IMR-90 (cell line): ENCODE results near the gene SPTB. TPM values are rescaled to one million over a fixed set of nuclear protein-coding genes. Genes with fewer than 3 reads are reported as not detected.

Source experiments
- ATAC-seq: fragments of 200-7000 bp; cut with Tn5 transposase; 2 replicates; pipeline ENCODE4 v1.9.1; 2020; ENCODE audit warnings: low read depth, mild to moderate bottlenecking, moderate library complexity
- BruUV-seq: library from RNA; stranded (reverse); fragments of 400-500 nt; replicated peaks from 2 replicates; lab custom pipeline; 2021; lab: Mats Ljungman, UMichigan
- CTCF ChIA-PET: fragments of 300-600 bp; formaldehyde crosslinking; extraction: SDS; loops from one replicate; lab custom pipeline; 2021; ENCODE audit warnings: antibody characterized with exemption; lab: Yijun Ruan, JAX
- POLR2A ChIA-PET: fragments of 300-600 bp; sonication (Branson Sonifier 250); formaldehyde crosslinking; loops from one replicate; lab custom pipeline; 2022; ENCODE audit warnings: antibody characterized with exemption; ENCODE audit not compliant: unreplicated experiment; lab: Charles Lee
- DNase-seq: peaks from one replicate; pipeline ENCODE4 v3.0.0; 2013
- H2AFZ ChIP-seq: replicated peaks from 2 replicates; pipeline ENCODE3; 2013; ENCODE audit warnings: low read length, mild to moderate bottlenecking; ENCODE audit not compliant: poor library complexity
- H2AK5ac ChIP-seq: 2 replicates; pipeline ENCODE4 v1.6.1; 2013; ENCODE audit warnings: low read depth, low read length, inconsistent platforms
- H2AK9ac ChIP-seq: replicated peaks from 2 replicates; pipeline ENCODE3; 2013; ENCODE audit warnings: mild to moderate bottlenecking, low read depth, low read length, moderate library complexity; ENCODE audit not compliant: poor library complexity
- H2BK120ac ChIP-seq: 2 replicates; pipeline ENCODE4 v1.6.1; 2013; ENCODE audit warnings: low read depth, low read length, inconsistent platforms
- H2BK15ac ChIP-seq: 3 replicates; pipeline ENCODE4 v1.6.1; 2013; ENCODE audit warnings: low read depth, low read length, inconsistent platforms
- H2BK20ac ChIP-seq: 2 replicates; pipeline ENCODE4 v1.6.1; 2013; ENCODE audit warnings: low read depth, mild to moderate bottlenecking, inconsistent platforms, low read length, moderate library complexity
- H2BK5ac ChIP-seq: 2 replicates; pipeline ENCODE4 v1.6.1; 2013; ENCODE audit warnings: mild to moderate bottlenecking, low read depth, low read length, inconsistent platforms; ENCODE audit not compliant: poor library complexity, severe bottlenecking
- H3K14ac ChIP-seq: replicated peaks from 2 replicates; pipeline ENCODE4 v1.6.1; 2013; ENCODE audit warnings: low read depth, low read length, inconsistent platforms
- H3K18ac ChIP-seq: 2 replicates; pipeline ENCODE4 v1.6.1; 2013; ENCODE audit warnings: low read depth, low read length, control low read depth
- H3K23ac ChIP-seq: 2 replicates; pipeline ENCODE4 v1.6.1; 2013; ENCODE audit warnings: low read depth, low read length, inconsistent platforms
- H3K27ac ChIP-seq: 2 replicates; pipeline ENCODE4 v1.5.1; 2013; ENCODE audit warnings: mild to moderate bottlenecking, control low read depth, low read length; ENCODE audit not compliant: insufficient read depth
- H3K27me3 ChIP-seq: 2 replicates; pipeline ENCODE4 v1.6.1; 2013; ENCODE audit warnings: low read length; ENCODE audit not compliant: control insufficient read depth, insufficient read depth
- H3K36me3 ChIP-seq: 2 replicates; pipeline ENCODE4 v1.6.1; 2013; ENCODE audit warnings: low read length, mixed read lengths; ENCODE audit not compliant: control insufficient read depth, insufficient read depth
- H3K4ac ChIP-seq: 2 replicates; pipeline ENCODE4 v1.6.1; 2013; ENCODE audit warnings: low read depth, low read length, inconsistent platforms
- H3K4me1 ChIP-seq: 2 replicates; pipeline ENCODE4 v1.6.1; 2013; ENCODE audit warnings: low read length, mixed read lengths; ENCODE audit not compliant: control insufficient read depth, insufficient read depth
- H3K4me2 ChIP-seq: 2 replicates; pipeline ENCODE4 v1.6.1; 2013; ENCODE audit warnings: low read depth, mild to moderate bottlenecking, control low read depth, low read length, moderate library complexity
- H3K4me3 ChIP-seq: 2 replicates; pipeline ENCODE4 v1.5.1; 2013; ENCODE audit warnings: low read depth, mild to moderate bottlenecking, control low read depth, low read length, moderate library complexity; ENCODE audit not compliant: insufficient read depth
- H3K56ac ChIP-seq: 2 replicates; pipeline ENCODE4 v1.6.1; 2013; ENCODE audit warnings: low read length, inconsistent platforms; ENCODE audit not compliant: insufficient read depth; ENCODE audit errors: extremely low read depth
- H3K79me1 ChIP-seq, 2 experiments: 2 replicates each; pipeline ENCODE4 v1.6.1; 2013; ENCODE audit warnings: low read length in 2 of 2, inconsistent platforms in 1 of 2, low read depth in 1 of 2
- H3K9ac ChIP-seq: 2 replicates; pipeline ENCODE4 v1.6.1; 2013; ENCODE audit warnings: low read depth, low read length, control low read depth
- H3K9me1 ChIP-seq: 2 replicates; pipeline ENCODE4 v1.6.1; 2013; ENCODE audit warnings: low read length, inconsistent platforms; ENCODE audit not compliant: insufficient read depth
- H3K9me3 ChIP-seq: 2 replicates; pipeline ENCODE4 v1.6.1; 2013; ENCODE audit warnings: low read length; ENCODE audit not compliant: control insufficient read depth, insufficient read depth
- H4K20me1 ChIP-seq: 2 replicates; pipeline ENCODE4 v1.6.1; 2013; ENCODE audit warnings: low read length, inconsistent platforms; ENCODE audit not compliant: insufficient read depth
- H4K5ac ChIP-seq: 2 replicates; pipeline ENCODE4 v1.6.1; 2013; ENCODE audit warnings: mild to moderate bottlenecking, low read depth, low read length, control low read depth
- H4K8ac ChIP-seq, 2 experiments: 2 replicates each; pipeline ENCODE4 v1.6.1; 2013; ENCODE audit warnings: low read depth in 2 of 2, low read length in 2 of 2, control low read depth in 1 of 2, inconsistent platforms in 1 of 2
- H4K91ac ChIP-seq: 2 replicates; pipeline ENCODE4 v1.6.1; 2013; ENCODE audit warnings: low read depth, low read length, inconsistent platforms; ENCODE audit not compliant: insufficient read depth
- BHLHE40 ChIP-seq: fragments of 150-350 bp; IDR thresholded peaks from 2 replicates; pipeline ENCODE4 v1.6.1; 2016; ENCODE audit warnings: mild to moderate bottlenecking, low read depth, low read length
- CEBPB ChIP-seq: IDR thresholded peaks from 2 replicates; pipeline ENCODE4 v1.6.1; 2012; ENCODE audit warnings: low read depth, low read length, improper control_type of control experiment
- CHD1 ChIP-seq: IDR thresholded peaks from 2 replicates; pipeline ENCODE4 v1.6.1; 2012; ENCODE audit warnings: low read depth, low read length, improper control_type of control experiment
- CTCF ChIP-seq: conservative IDR thresholded peaks from 2 replicates; pipeline ENCODE4 v1.5.1; 2012; ENCODE audit warnings: mild to moderate bottlenecking, low read depth, low read length, improper control_type of control experiment
- ELK1 ChIP-seq: fragments of 150-350 bp; IDR thresholded peaks from 2 replicates; pipeline ENCODE4 v1.6.1; 2016; ENCODE audit warnings: low read depth, mild to moderate bottlenecking, low read length, moderate library complexity, borderline replicate concordance
- FOS ChIP-seq: fragments of 150-350 bp; IDR thresholded peaks from 2 replicates; pipeline ENCODE4 v1.6.1; 2016; ENCODE audit warnings: low read depth, low read length
- MAFK ChIP-seq: IDR thresholded peaks from 2 replicates; pipeline ENCODE4 v1.6.1; 2012; ENCODE audit warnings: low read depth, low read length, improper control_type of control experiment
- MAZ ChIP-seq: IDR thresholded peaks from 2 replicates; pipeline ENCODE4 v1.6.1; 2012; ENCODE audit warnings: low read depth, mild to moderate bottlenecking, low read length, improper control_type of control experiment, moderate library complexity, borderline replicate concordance
- MXI1 ChIP-seq: IDR thresholded peaks from 2 replicates; pipeline ENCODE4 v1.6.1; 2012; ENCODE audit warnings: low read depth, mild to moderate bottlenecking, low read length, moderate library complexity, borderline replicate concordance
- NFE2L2 ChIP-seq: fragments of 150-350 bp; IDR thresholded peaks from 2 replicates; pipeline ENCODE4 v1.6.1; 2016; ENCODE audit warnings: low read depth, mild to moderate bottlenecking, low read length
- POLR2A ChIP-seq: IDR thresholded peaks from 2 replicates; pipeline ENCODE4 v1.6.1; 2012; ENCODE audit warnings: mild to moderate bottlenecking, low read depth, low read length
- RAD21 ChIP-seq: IDR thresholded peaks from 2 replicates; pipeline ENCODE4 v1.6.1; 2012; ENCODE audit warnings: low read length, improper control_type of control experiment
- RCOR1 ChIP-seq: IDR thresholded peaks from 2 replicates; pipeline ENCODE4 v1.6.1; 2012; ENCODE audit warnings: mild to moderate bottlenecking, low read length, improper control_type of control experiment; ENCODE audit not compliant: insufficient replicate concordance
- RFX5 ChIP-seq: IDR thresholded peaks from 2 replicates; pipeline ENCODE4 v1.8.0; 2012; ENCODE audit warnings: low read depth, mild to moderate bottlenecking, low read length, moderate library complexity
- SMC3 ChIP-seq: fragments of 150-350 bp; IDR thresholded peaks from 2 replicates; pipeline ENCODE4 v1.6.1; 2016; ENCODE audit warnings: low read depth, mild to moderate bottlenecking, antibody characterized with exemption, low read length, moderate library complexity
- USF2 ChIP-seq: fragments of 150-350 bp; IDR thresholded peaks from 2 replicates; pipeline ENCODE4 v1.6.1; 2017; ENCODE audit warnings: mild to moderate bottlenecking, antibody characterized with exemption, low read length, low read depth
- WGBS, 2 experiments: methylation state at CpG; one replicate each; pipeline versions ENCODE4 v1.1.5 to v1.1.7; 2013; ENCODE audit warnings: missing lambda C conversion rate in 2 of 2; ENCODE audit not compliant: insufficient read length in 1 of 2; ENCODE audit errors: extremely low coverage in 2 of 2; 5-methylcytosine and 5-hydroxymethylcytosine counted together
- dilution Hi-C: fragments of 300-500 bp; cut with HindIII; formaldehyde crosslinking; loops from one replicate; pipeline ENCODE4 v1.14.3; 2018; ENCODE audit warnings: low sequenced_read_pairs; ENCODE audit not compliant: unreplicated experiment
- in situ Hi-C: fragments of 300-500 bp; cut with MboI; formaldehyde crosslinking; loops from 3 replicates; pipeline ENCODE4 v1.14.3; 2019; ENCODE audit warnings: low sequenced_read_pairs, inconsistent platforms, mixed read lengths
- intact Hi-C: fragments of 100-400 bp; cut with micrococcal nuclease; formaldehyde crosslinking; loops from 2 replicates; pipeline ENCODE4 v1.10.0; 2022
- polyA plus RNA-seq, 3 experiments: library from polyadenylated mRNA; depleted of rRNA; stranded (reverse); fragments of >200 nt; gene quantifications; 2 replicates each; pipeline ENCODE4 v1.2.3, GENCODE V29; 2012; ENCODE audit warnings: low replicate concordance in 1 of 3
- total RNA-seq: library from RNA; depleted of rRNA; stranded (reverse); fragments of >200 nt; gene quantifications from 2 replicates; pipeline ENCODE4 v1.2.3, GENCODE V29; 2012

SPTB gene
- total and polyA plus RNA-seq, 2 of the 4 experiments (the other 2 are of a cell fraction) = under 0.01 to 0.07 TPM

GRCh38 chr14:64731141-64731581, 148.5 kb downstream of the SPTB start:
- no peak for DNase-seq
- Histone ChIP-seq H3K4me2 (no peak overlapping the region), H3K79me1 (peaks cover 0 to 3% of the 10 kb centered on the region in 2 experiments; a peak in 2 of 4 replicates), H4K5ac (no peak overlapping the region), H2BK20ac (no peak overlapping the region), H2AK9ac (no peak overlapping the region), H4K20me1 (no peaks in the 10 kb centered on the region), H3K23ac (no peak overlapping the region), H3K9me3 (no peaks in the 10 kb centered on the region), H2AK5ac (no peak overlapping the region), H3K18ac (no peak overlapping the region), H2BK120ac (no peak overlapping the region), H4K91ac (no peak overlapping the region), H3K4me1 (peaks cover 2% of the 10 kb centered on the region), H3K36me3 (peaks cover 28% of the 10 kb centered on the region), H2BK5ac (no peak overlapping the region), H3K27me3 (no peaks in the 10 kb centered on the region), H4K8ac (no peak overlapping the region), H2BK15ac (no peak overlapping the region), H2AFZ (no peak overlapping the region), H3K56ac (no peak overlapping the region), H3K27ac (no peak overlapping the region), H3K9me1 (peaks cover 6% of the 10 kb centered on the region; the same call in 1 of the 2 replicates), H3K9ac (no peak overlapping the region), H3K4me3 (no peak overlapping the region), H3K14ac (no peak overlapping the region), H3K4ac (no peak overlapping the region)
- in situ Hi-C loops (no loop called here), dilution Hi-C loops (no loop called here), intact Hi-C loops (no loop called here)
- 96% methylated on average over 4 of the region's 15 CpGs; no CpG with 5 or more reads in 1 of the 2 experiments for WGBS, 2 experiments
- no TSS peak for BruUV-seq
- POLR2A ChIA-PET = no interaction called here
- ATAC-seq = no peak
- no peak for TF ChIP-seq RCOR1
- no peak for TF ChIP-seq CHD1
- TF ChIP-seq RAD21 = no peak
- TF ChIP-seq MAFK = no peak
- TF ChIP-seq POLR2A = no peak
- no peak for TF ChIP-seq SMC3
- TF ChIP-seq RFX5 = no peak
- no peak for TF ChIP-seq FOS
- TF ChIP-seq USF2 = no peak
- TF ChIP-seq BHLHE40 = no peak
- no peak for TF ChIP-seq NFE2L2
- no peak for TF ChIP-seq CEBPB
- TF ChIP-seq CTCF = no peak
- TF ChIP-seq ELK1 = no peak
- TF ChIP-seq MXI1 = no peak
- no peak for TF ChIP-seq MAZ
- CTCF ChIA-PET = interaction anchor here (1.0 kb wide), 1 partner anchor 12 kb away, joined by 3 read pairs; no protein-coding TSS in a partner anchor
